Mucosa of gallbladder (tissue), 1 donor: ENCODE measurements around the gene GNMT. TPM values are rescaled to one million over a fixed set of nuclear protein-coding genes. Genes with fewer than 3 reads are reported as not detected.

Source experiments
- DNase-seq: peaks from one replicate; pipeline ENCODE4 v3.0.0-alpha.2; 2020; ENCODE audit warnings: low spot score
- total RNA-seq: library from RNA; stranded (reverse); gene quantifications from one replicate; pipeline ENCODE4 v1.2.1, GENCODE V29; 2021
- donor health status: DM: no; HTN: no; CAD: no.

The GNMT gene
- total RNA-seq, 1 donor from 2014 or later = 0.52 TPM

DNA sequence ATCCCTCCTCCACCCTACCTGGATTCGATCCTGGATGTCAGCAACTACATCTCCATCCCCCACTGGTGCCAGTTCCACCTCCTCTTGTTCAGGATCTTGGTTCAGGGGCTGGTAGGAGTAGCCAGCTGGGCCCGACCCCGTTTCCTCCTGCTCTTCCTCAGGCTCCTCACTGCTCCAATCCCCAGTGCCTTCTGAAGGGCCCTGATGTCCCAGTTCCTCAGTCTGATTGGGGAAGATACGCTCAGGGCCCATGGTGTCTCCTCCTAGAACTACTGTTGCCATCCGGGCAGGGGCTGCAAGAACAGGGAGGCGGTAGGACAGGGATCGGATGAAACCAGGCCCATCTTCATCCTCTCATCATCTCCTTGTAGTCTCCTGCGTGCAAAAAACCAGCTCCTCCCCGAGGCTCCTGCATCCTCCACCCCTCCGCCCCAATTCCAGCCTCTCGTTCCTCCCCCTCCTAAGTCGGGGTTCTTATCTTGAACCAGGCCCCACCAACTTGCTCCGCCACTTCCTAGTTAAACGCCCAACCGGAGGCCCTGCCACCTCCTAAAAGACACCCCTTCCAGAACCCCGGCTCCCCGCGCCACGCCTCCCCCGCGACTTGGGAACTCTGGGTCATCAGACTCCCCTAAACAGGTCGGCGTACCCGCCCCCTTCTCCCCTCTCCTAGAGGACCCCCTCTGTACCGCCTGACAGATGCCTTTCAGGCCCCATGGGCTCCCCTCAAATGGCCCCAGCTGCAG, 52.7 kb downstream of the GNMT start:
- no peak for DNase-seq

Other genes with a start within 250 kb of the GNMT start
- 1.7 TPM for gene PRPH2, start 238.2 kb upstream of the GNMT start, total RNA-seq
- gene TBCC, start 214.7 kb upstream of the GNMT start, total RNA-seq = 19.7 TPM
- 18.1 TPM for gene BICRAL, start 178.7 kb upstream of the GNMT start, total RNA-seq
- 61.1 TPM for gene RPL7L1, start 81.1 kb upstream of the GNMT start, total RNA-seq
- 0.37 TPM for gene PTCRA, start 44.7 kb upstream of the GNMT start, total RNA-seq
- gene CNPY3, start 31.3 kb upstream of the GNMT start, total RNA-seq = 88.9 TPM
- 53.0 TPM for gene PEX6, start 18.4 kb downstream of the GNMT start, total RNA-seq
- 34.9 TPM for gene PPP2R5D, start 23.8 kb downstream of the GNMT start, total RNA-seq
- 66.3 TPM for gene MEA1, start 53.2 kb downstream of the GNMT start, total RNA-seq
- 93.8 TPM for gene KLHDC3, start 53.5 kb downstream of the GNMT start, total RNA-seq
- gene RRP36, start 60.9 kb downstream of the GNMT start, total RNA-seq = 40.6 TPM
- 29.5 TPM for gene CUL7, start 93.1 kb downstream of the GNMT start, total RNA-seq
- gene MRPL2, start 98.7 kb downstream of the GNMT start, total RNA-seq = 49.1 TPM
- gene KLC4, start 98.9 kb downstream of the GNMT start, total RNA-seq = 71.6 TPM
- gene PTK7, start 115.6 kb downstream of the GNMT start, total RNA-seq = 30.0 TPM
- gene SRF, start 210.5 kb downstream of the GNMT start, total RNA-seq = 50.5 TPM
- 50.0 TPM for gene CUL9, start 221.4 kb downstream of the GNMT start, total RNA-seq